ENCODE data around the gene MCCD1. TPM values are rescaled to one million over a fixed set of nuclear protein-coding genes. Genes with fewer than 3 reads are reported as not detected.

MCCD1 gene
- total and polyA plus RNA-seq, 2 experiments from 2014 or later = not detected

DNA sequence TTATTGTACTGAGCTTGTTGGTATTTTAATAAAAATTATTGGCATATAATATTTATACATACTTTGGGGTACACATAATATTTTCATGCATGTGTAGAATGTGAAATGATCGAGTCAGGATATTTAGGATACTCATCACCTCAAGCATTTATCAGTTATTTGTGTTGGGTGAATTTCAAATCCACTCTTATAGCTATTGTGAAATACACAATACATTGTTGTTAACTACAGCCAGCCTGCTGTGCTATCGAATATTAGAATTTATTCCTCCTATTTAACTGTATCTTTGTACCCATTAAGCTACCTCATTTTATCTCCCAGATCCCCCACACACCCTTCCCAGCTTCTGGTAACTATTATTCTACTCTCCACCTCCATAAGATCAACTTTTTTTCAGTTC lies 45.4 kb upstream of the MCCD1 start (continued):
- TF ChIP-seq, protein P1, sequence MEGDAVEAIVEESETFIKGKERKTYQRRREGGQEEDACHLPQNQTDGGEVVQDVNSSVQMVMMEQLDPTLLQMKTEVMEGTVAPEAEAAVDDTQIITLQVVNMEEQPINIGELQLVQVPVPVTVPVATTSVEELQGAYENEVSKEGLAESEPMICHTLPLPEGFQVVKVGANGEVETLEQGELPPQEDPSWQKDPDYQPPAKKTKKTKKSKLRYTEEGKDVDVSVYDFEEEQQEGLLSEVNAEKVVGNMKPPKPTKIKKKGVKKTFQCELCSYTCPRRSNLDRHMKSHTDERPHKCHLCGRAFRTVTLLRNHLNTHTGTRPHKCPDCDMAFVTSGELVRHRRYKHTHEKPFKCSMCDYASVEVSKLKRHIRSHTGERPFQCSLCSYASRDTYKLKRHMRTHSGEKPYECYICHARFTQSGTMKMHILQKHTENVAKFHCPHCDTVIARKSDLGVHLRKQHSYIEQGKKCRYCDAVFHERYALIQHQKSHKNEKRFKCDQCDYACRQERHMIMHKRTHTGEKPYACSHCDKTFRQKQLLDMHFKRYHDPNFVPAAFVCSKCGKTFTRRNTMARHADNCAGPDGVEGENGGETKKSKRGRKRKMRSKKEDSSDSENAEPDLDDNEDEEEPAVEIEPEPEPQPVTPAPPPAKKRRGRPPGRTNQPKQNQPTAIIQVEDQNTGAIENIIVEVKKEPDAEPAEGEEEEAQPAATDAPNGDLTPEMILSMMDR (conservative IDR thresholded peaks at IDR 0.05; ENCODE audit: low read depth in 2 of 2) = no peak
- TF ChIP-seq EZH2phosphoT487 (IDR thresholded peaks at IDR 0.05; ENCODE audit: unreplicated experiment) = no peak
- no peak for TF ChIP-seq NANOG (IDR thresholded peaks at IDR 0.05; ENCODE audit: borderline replicate concordance)
- TF ChIP-seq, protein P2, sequence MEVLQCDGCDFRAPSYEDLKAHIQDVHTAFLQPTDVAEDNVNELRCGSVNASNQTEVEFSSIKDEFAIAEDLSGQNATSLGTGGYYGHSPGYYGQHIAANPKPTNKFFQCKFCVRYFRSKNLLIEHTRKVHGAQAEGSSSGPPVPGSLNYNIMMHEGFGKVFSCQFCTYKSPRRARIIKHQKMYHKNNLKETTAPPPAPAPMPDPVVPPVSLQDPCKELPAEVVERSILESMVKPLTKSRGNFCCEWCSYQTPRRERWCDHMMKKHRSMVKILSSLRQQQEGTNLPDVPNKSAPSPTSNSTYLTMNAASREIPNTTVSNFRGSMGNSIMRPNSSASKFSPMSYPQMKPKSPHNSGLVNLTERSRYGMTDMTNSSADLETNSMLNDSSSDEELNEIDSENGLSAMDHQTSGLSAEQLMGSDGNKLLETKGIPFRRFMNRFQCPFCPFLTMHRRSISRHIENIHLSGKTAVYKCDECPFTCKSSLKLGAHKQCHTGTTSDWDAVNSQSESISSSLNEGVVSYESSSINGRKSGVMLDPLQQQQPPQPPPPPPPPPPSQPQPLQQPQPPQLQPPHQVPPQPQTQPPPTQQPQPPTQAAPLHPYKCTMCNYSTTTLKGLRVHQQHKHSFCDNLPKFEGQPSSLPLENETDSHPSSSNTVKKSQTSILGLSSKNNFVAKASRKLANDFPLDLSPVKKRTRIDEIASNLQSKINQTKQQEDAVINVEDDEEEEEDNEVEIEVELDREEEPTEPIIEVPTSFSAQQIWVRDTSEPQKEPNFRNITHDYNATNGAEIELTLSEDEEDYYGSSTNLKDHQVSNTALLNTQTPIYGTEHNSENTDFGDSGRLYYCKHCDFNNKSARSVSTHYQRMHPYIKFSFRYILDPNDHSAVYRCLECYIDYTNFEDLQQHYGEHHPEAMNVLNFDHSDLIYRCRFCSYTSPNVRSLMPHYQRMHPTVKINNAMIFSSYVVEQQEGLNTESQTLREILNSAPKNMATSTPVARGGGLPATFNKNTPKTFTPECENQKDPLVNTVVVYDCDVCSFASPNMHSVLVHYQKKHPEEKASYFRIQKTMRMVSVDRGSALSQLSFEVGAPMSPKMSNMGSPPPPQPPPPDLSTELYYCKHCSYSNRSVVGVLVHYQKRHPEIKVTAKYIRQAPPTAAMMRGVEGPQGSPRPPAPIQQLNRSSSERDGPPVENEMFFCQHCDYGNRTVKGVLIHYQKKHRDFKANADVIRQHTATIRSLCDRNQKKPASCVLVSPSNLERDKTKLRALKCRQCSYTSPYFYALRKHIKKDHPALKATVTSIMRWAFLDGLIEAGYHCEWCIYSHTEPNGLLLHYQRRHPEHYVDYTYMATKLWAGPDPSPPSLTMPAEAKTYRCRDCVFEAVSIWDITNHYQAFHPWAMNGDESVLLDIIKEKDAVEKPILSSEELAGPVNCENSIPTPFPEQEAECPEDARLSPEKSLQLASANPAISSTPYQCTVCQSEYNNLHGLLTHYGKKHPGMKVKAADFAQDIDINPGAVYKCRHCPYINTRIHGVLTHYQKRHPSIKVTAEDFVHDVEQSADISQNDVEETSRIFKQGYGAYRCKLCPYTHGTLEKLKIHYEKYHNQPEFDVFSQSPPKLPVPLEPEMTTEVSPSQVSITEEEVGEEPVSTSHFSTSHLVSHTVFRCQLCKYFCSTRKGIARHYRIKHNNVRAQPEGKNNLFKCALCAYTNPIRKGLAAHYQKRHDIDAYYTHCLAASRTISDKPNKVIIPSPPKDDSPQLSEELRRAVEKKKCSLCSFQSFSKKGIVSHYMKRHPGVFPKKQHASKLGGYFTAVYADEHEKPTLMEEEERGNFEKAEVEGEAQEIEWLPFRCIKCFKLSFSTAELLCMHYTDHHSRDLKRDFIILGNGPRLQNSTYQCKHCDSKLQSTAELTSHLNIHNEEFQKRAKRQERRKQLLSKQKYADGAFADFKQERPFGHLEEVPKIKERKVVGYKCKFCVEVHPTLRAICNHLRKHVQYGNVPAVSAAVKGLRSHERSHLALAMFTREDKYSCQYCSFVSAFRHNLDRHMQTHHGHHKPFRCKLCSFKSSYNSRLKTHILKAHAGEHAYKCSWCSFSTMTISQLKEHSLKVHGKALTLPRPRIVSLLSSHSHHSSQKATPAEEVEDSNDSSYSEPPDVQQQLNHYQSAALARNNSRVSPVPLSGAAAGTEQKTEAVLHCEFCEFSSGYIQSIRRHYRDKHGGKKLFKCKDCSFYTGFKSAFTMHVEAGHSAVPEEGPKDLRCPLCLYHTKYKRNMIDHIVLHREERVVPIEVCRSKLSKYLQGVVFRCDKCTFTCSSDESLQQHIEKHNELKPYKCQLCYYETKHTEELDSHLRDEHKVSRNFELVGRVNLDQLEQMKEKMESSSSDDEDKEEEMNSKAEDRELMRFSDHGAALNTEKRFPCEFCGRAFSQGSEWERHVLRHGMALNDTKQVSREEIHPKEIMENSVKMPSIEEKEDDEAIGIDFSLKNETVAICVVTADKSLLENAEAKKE (CRISPR knock-in tag; IDR thresholded peaks at IDR 0.05) = no peak
- no peak for TF ChIP-seq ZNF114 (CRISPR knock-in tag; IDR thresholded peaks at IDR 0.05)
- TF ChIP-seq EZH2 (IDR thresholded peaks at IDR 0.05; ENCODE audit: low read depth, unreplicated experiment) = no peak

DNA sequence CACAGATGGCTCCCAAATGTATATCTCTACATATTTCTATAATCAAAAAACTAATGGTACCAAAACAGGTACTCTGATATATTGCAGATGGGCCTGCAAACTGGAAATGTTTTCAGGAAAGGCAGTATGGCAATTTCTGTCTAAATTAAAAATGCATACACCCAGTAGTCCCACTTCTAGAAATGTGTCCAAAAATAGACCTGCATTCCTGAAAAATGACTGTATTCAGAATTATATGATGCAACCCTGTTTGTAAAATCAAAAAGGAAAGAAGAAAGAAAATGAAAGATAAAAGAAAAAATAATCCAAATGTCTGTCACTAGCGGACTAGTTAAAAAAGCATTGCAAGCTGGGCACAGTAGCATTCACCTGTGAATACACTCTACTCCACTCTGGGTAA lies 43.7 kb upstream of the MCCD1 start:
- Mint-ChIP-seq H3K36me3 (ENCODE audit: low read depth) (peaks cover 6% of the 10 kb centered on the region; the same call in 1 of the 3 replicates), H3K27me3 (ENCODE audit: insufficient read depth, low read depth, poor library complexity) (peaks cover 2% of the 10 kb centered on the region), H3K4me1 (peaks cover 6% of the 10 kb centered on the region), H3K27ac (no peak overlapping the region), H3K4me3 (no peak overlapping the region), H3K9me3 (peaks cover 7% of the 10 kb centered on the region)
- no peaks in the 10 kb centered on the region for H4K20me1 ChIP-seq (replicated peaks; ENCODE audit: insufficient read depth)
- H3K4me1 ChIP-seq (ENCODE audit: insufficient read depth) = no peaks in the 10 kb centered on the region
- no peak overlapping the region for H3K4me3 ChIP-seq
- ATAC-seq (no peak), DNase-seq (ENCODE audit: low spot score) (no peak)
- H3K4me2 ChIP-seq = no peak overlapping the region
- no peak overlapping the region for H3K27ac ChIP-seq (ENCODE audit: low read depth)
- H2AFZ ChIP-seq = no peak overlapping the region
- H3F3A ChIP-seq (replicated peaks; ENCODE audit: low read depth) = no peaks in the 10 kb centered on the region
- H3K79me2 ChIP-seq (replicated peaks; ENCODE audit: insufficient read depth) = no peaks in the 10 kb centered on the region
- no peaks in the 10 kb centered on the region for H3K36me3 ChIP-seq (ENCODE audit: insufficient read depth)
- H3K9me2 ChIP-seq (ENCODE audit: insufficient read depth) = no peaks in the 10 kb centered on the region
- no peaks in the 10 kb centered on the region for H3K27me3 ChIP-seq (ENCODE audit: insufficient read depth)
- TF ChIP-seq ZNF331 (CRISPR knock-in tag; IDR thresholded peaks at IDR 0.05; ENCODE audit: low read depth) (no peak), JUNB (IDR thresholded peaks at IDR 0.05; ENCODE audit: unreplicated experiment) (no peak), POLR2AphosphoS5 (IDR thresholded peaks at IDR 0.05; ENCODE audit: low read depth) (no peak), EZH2 (IDR thresholded peaks at IDR 0.05; ENCODE audit: low read depth, unreplicated experiment) (no peak)
- TF ChIP-seq, protein P3, sequence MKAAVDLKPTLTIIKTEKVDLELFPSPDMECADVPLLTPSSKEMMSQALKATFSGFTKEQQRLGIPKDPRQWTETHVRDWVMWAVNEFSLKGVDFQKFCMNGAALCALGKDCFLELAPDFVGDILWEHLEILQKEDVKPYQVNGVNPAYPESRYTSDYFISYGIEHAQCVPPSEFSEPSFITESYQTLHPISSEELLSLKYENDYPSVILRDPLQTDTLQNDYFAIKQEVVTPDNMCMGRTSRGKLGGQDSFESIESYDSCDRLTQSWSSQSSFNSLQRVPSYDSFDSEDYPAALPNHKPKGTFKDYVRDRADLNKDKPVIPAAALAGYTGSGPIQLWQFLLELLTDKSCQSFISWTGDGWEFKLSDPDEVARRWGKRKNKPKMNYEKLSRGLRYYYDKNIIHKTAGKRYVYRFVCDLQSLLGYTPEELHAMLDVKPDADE (IDR thresholded peaks at IDR 0.05) = no peak

Data from GM23338 (cell line).